ENCODE measurements around the gene BHLHE41.

Gene BHLHE41

DNA sequence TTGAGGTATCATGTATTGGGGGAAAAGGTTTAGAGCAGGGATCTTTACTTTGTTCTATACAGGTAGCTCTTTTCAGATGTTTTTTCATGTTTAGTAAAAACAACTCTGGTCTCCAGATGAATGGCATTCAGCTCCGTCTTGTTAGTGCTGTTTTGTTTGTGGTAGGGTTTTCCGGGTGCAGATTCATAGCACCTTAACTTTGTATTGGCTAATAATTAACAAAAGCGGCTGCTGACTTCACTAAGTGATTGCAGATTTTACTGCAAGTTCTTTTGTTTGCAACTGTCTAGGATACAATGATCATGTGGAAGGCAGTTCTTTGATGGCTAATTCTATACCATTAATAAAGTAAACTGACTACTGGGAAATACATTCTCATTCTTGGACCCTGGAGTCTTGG is 32.2 kb upstream of the BHLHE41 start:
- no peak overlapping the region for H2BK15ac ChIP-seq (ENCODE audit: low read depth, poor library complexity, severe bottlenecking)
- H3K36me3 ChIP-seq (ENCODE audit: control insufficient read depth in 1 of 2, insufficient read depth in 2 of 2, low read depth in 1 of 2, low read length in 2 of 2): no peaks in the 10 kb centered on the region
- no peak overlapping the region for H3K4me3 ChIP-seq (ENCODE audit: insufficient read depth in 1 of 2, low read depth in 1 of 2, low read length in 2 of 2)
- H3K14ac ChIP-seq (ENCODE audit: low read length in 2 of 2): no peak overlapping the region
- H2BK5ac ChIP-seq (ENCODE audit: low read depth, low read length, poor library complexity, severe bottlenecking): no peak overlapping the region
- no peak overlapping the region for H3K27ac ChIP-seq (ENCODE audit: low read length, poor library complexity, severe bottlenecking)
- H3K4me2 ChIP-seq (ENCODE audit: low read length, poor library complexity, severe bottlenecking): no peak overlapping the region
- no peak for DNase-seq
- no peak overlapping the region for H3K9ac ChIP-seq (ENCODE audit: low read length)
- H4K91ac ChIP-seq (ENCODE audit: low read length): no peak overlapping the region
- H3K9me3 ChIP-seq (ENCODE audit: control insufficient read depth, low read length): no peaks in the 10 kb centered on the region
- H3K18ac ChIP-seq (ENCODE audit: low read depth in 1 of 2, low read length in 2 of 2): no peak overlapping the region
- no peaks in the 10 kb centered on the region for H3K27me3 ChIP-seq (ENCODE audit: control insufficient read depth in 1 of 2, insufficient read depth in 1 of 2, low read length in 2 of 2)
- H3K4me1 ChIP-seq (ENCODE audit: control insufficient read depth, insufficient read depth, low read depth, low read length): peaks cover 2% of the 10 kb centered on the region
- 67% methylated on average over 3 of the region's 3 CpGs for WGBS
- no peak overlapping the region for H2BK12ac ChIP-seq (ENCODE audit: low read length in 2 of 2)
- H4K8ac ChIP-seq (ENCODE audit: low read length): no peak overlapping the region
- H2BK120ac ChIP-seq (ENCODE audit: low read depth, low read length): no peak overlapping the region
- no peak overlapping the region for H3K4ac ChIP-seq (ENCODE audit: low read depth in 1 of 2, low read length in 2 of 2)
- no peak overlapping the region for H2AFZ ChIP-seq (ENCODE audit: low read depth, low read length)
- no peak overlapping the region for H3K23ac ChIP-seq (ENCODE audit: low read length in 2 of 2)
- no peak overlapping the region for H2AK5ac ChIP-seq (ENCODE audit: low read length, severe bottlenecking)
- no peaks in the 10 kb centered on the region for H3K79me1 ChIP-seq (replicated peaks; ENCODE audit: low read length, poor library complexity, severe bottlenecking)

- Histone ChIP-seq H3K36me3 (ENCODE audit: control insufficient read depth in 1 of 2, insufficient read depth in 2 of 2, low read depth in 1 of 2, low read length in 2 of 2) (no peaks in the 10 kb centered on the region), H4K8ac (ENCODE audit: low read length) (no peak overlapping the region), H2AFZ (ENCODE audit: low read depth, low read length) (no peak overlapping the region), H2AK5ac (ENCODE audit: low read length, severe bottlenecking) (peak overlapping the region; percentile 14), H2BK12ac (ENCODE audit: low read length in 2 of 2) (peak overlapping the region in 1 of 2 experiments; percentile 38), H2BK15ac (ENCODE audit: low read depth, poor library complexity, severe bottlenecking) (no peak overlapping the region), H2BK120ac (ENCODE audit: low read depth, low read length) (no peak overlapping the region), H3K9me3 (ENCODE audit: control insufficient read depth, low read length) (no peaks in the 10 kb centered on the region), H3K23ac (ENCODE audit: low read length in 2 of 2) (no peak overlapping the region), H3K9ac (ENCODE audit: low read length) (no peak overlapping the region), H3K18ac (ENCODE audit: low read depth in 1 of 2, low read length in 2 of 2) (no peak overlapping the region), H4K91ac (ENCODE audit: low read length) (no peak overlapping the region), H3K4me1 (ENCODE audit: control insufficient read depth, insufficient read depth, low read depth, low read length) (peaks cover 2% of the 10 kb centered on the region), H3K4me2 (ENCODE audit: low read length, poor library complexity, severe bottlenecking) (no peak overlapping the region), H3K4me3 (ENCODE audit: insufficient read depth in 1 of 2, low read depth in 1 of 2, low read length in 2 of 2) (no peak overlapping the region), H3K27me3 (ENCODE audit: control insufficient read depth in 1 of 2, insufficient read depth in 1 of 2, low read length in 2 of 2) (no peaks in the 10 kb centered on the region), H2BK5ac (ENCODE audit: low read depth, low read length, poor library complexity, severe bottlenecking) (no peak overlapping the region), H3K27ac (ENCODE audit: low read length, poor library complexity, severe bottlenecking) (no peak overlapping the region), H3K79me1 (replicated peaks; ENCODE audit: low read length, poor library complexity, severe bottlenecking) (no peaks in the 10 kb centered on the region), H3K14ac (ENCODE audit: low read length in 2 of 2) (no peak overlapping the region), H3K4ac (ENCODE audit: low read depth in 1 of 2, low read length in 2 of 2) (no peak overlapping the region)
- WGBS: 81% methylated on average over 17 of the region's 17 CpGs
- DNase-seq: no peak
Observed at GRCh38 chr12:26156201-26156871, 31.5 kb upstream of the BHLHE41 start.

DNA sequence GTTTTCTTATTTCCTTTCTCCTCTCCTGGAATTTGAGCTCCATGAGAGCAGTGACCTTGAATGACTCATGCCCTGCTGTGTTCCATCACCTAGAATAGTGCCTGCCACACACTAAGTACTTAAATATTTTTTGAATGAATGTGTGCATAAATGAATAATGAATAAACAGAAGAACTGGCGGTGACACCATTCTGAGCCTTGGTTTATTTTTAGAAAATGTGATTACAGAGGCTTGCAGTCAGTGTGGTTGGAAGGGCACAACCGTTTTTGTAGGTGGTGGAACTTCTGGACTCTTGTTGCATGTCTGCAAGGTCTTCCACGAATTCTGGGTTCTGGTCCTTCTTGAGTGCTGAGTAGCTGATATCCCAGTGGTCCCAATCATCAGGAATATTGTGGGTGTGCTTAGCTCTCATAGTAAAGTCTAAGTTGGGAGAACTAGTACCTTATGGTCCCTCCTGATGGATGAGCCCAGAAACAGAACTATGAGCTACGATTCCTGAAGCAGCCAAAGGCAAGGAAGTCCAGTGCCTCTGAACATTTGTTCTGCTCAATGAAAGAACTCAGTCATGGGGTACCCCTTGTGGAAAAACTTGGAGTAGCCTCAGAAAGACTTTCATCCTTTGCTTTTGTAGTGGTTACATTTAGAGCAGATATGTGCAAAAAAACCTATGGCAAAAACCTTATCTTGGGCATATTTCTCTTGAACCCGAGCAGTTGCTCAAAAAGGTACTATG is 28.8 kb upstream of the BHLHE41 start:
- H3K4me1 ChIP-seq (ENCODE audit: control insufficient read depth, insufficient read depth, low read depth, low read length): peaks cover 2% of the 10 kb centered on the region
- no peak overlapping the region for H4K8ac ChIP-seq (ENCODE audit: low read length)
- H3K4me3 ChIP-seq (ENCODE audit: insufficient read depth in 1 of 2, low read depth in 1 of 2, low read length in 2 of 2): no peak overlapping the region
- no peak overlapping the region for H2BK5ac ChIP-seq (ENCODE audit: low read depth, low read length, poor library complexity, severe bottlenecking)
- DNase-seq: peak; percentile 97
- no peak overlapping the region for H2BK12ac ChIP-seq (ENCODE audit: low read length in 2 of 2)
- H3K27me3 ChIP-seq (ENCODE audit: control insufficient read depth in 1 of 2, insufficient read depth in 1 of 2, low read length in 2 of 2): no peaks in the 10 kb centered on the region
- no peak overlapping the region for H3K18ac ChIP-seq (ENCODE audit: low read depth in 1 of 2, low read length in 2 of 2)
- H2BK15ac ChIP-seq (ENCODE audit: low read depth, poor library complexity, severe bottlenecking): no peak overlapping the region
- H2BK120ac ChIP-seq (ENCODE audit: low read depth, low read length): no peak overlapping the region
- no peak overlapping the region for H3K23ac ChIP-seq (ENCODE audit: low read length in 2 of 2)
- no peak overlapping the region for H2AFZ ChIP-seq (ENCODE audit: low read depth, low read length)
- no peaks in the 10 kb centered on the region for H3K36me3 ChIP-seq (ENCODE audit: control insufficient read depth in 1 of 2, insufficient read depth in 2 of 2, low read depth in 1 of 2, low read length in 2 of 2)
- peak overlapping the region; percentile 52 for H3K9ac ChIP-seq (ENCODE audit: low read length)
- 18% methylated on average over 5 of the region's 5 CpGs for WGBS
- no peak overlapping the region for H3K14ac ChIP-seq (ENCODE audit: low read length in 2 of 2)
- H3K79me1 ChIP-seq (replicated peaks; ENCODE audit: low read length, poor library complexity, severe bottlenecking): no peaks in the 10 kb centered on the region
- H4K91ac ChIP-seq (ENCODE audit: low read length): no peak overlapping the region
- no peaks in the 10 kb centered on the region for H3K9me3 ChIP-seq (ENCODE audit: control insufficient read depth, low read length)
- H3K4me2 ChIP-seq (ENCODE audit: low read length, poor library complexity, severe bottlenecking): no peak overlapping the region
- H3K4ac ChIP-seq (ENCODE audit: low read depth in 1 of 2, low read length in 2 of 2): no peak overlapping the region
- H2AK5ac ChIP-seq (ENCODE audit: low read length, severe bottlenecking): no peak overlapping the region
- peak overlapping the region; percentile 82 for H3K27ac ChIP-seq (ENCODE audit: low read length, poor library complexity, severe bottlenecking)

- peak overlapping the region; percentile 26 to 62 for H3K18ac ChIP-seq (ENCODE audit: low read depth in 1 of 2, low read length in 2 of 2)
- H3K14ac ChIP-seq (ENCODE audit: low read length in 2 of 2): no peak overlapping the region
- peak overlapping the region; percentile 9 for H4K91ac ChIP-seq (ENCODE audit: low read length)
- no peak overlapping the region for H3K4ac ChIP-seq (ENCODE audit: low read depth in 1 of 2, low read length in 2 of 2)
- no peaks in the 10 kb centered on the region for H3K27me3 ChIP-seq (ENCODE audit: control insufficient read depth in 1 of 2, insufficient read depth in 1 of 2, low read length in 2 of 2)
- no peak overlapping the region for H2AFZ ChIP-seq (ENCODE audit: low read depth, low read length)
- no peak overlapping the region for H3K9ac ChIP-seq (ENCODE audit: low read length)
- H2BK15ac ChIP-seq (ENCODE audit: low read depth, poor library complexity, severe bottlenecking): no peak overlapping the region
- H3K4me3 ChIP-seq (ENCODE audit: insufficient read depth in 1 of 2, low read depth in 1 of 2, low read length in 2 of 2): no peak overlapping the region
- H3K23ac ChIP-seq (ENCODE audit: low read length in 2 of 2): no peak overlapping the region
- no peak overlapping the region for H2BK5ac ChIP-seq (ENCODE audit: low read depth, low read length, poor library complexity, severe bottlenecking)
- peaks cover 2% of the 10 kb centered on the region for H3K4me1 ChIP-seq (ENCODE audit: control insufficient read depth, insufficient read depth, low read depth, low read length)
- no peak overlapping the region for H3K4me2 ChIP-seq (ENCODE audit: low read length, poor library complexity, severe bottlenecking)
- H3K9me3 ChIP-seq (ENCODE audit: control insufficient read depth, low read length): no peaks in the 10 kb centered on the region
- peak overlapping the region; percentile 52 for H3K27ac ChIP-seq (ENCODE audit: low read length, poor library complexity, severe bottlenecking)
- no peaks in the 10 kb centered on the region for H3K36me3 ChIP-seq (ENCODE audit: control insufficient read depth in 1 of 2, insufficient read depth in 2 of 2, low read depth in 1 of 2, low read length in 2 of 2)
- peak overlapping the region; percentile 65 for H2AK5ac ChIP-seq (ENCODE audit: low read length, severe bottlenecking)
- H3K79me1 ChIP-seq (replicated peaks; ENCODE audit: low read length, poor library complexity, severe bottlenecking): no peaks in the 10 kb centered on the region
- no peak overlapping the region for H2BK120ac ChIP-seq (ENCODE audit: low read depth, low read length)
- peak overlapping the region; percentile 4 to 98 for H2BK12ac ChIP-seq (ENCODE audit: low read length in 2 of 2)
- 19% methylated on average over 2 of the region's 2 CpGs for WGBS
- H4K8ac ChIP-seq (ENCODE audit: low read length): peak overlapping the region; percentile 82
- peak; percentile 18 for DNase-seq
Observed at GRCh38 chr12:26152507-26153102, 27.8 kb upstream of the BHLHE41 start.
